Measurements from ENCODE around the gene STAP1.
"Not testable (repeated sequence)": the region's sequence is repeated elsewhere in the genome, so short reads cannot be mapped to it uniquely, and the experiment has no call there.

STAP1 gene

GRCh38 chr4:67522851-67523671, 35.5 kb upstream of the STAP1 start:
- Histone ChIP-seq H3K36me3 (replicated peaks) (peaks cover 7% of the 10 kb centered on the region), H3K4me3 (ENCODE audit: low read depth, low read length) (no peak overlapping the region), H3K27me3 (replicated peaks) (no peaks in the 10 kb centered on the region), H3K27ac (peak overlapping the region; percentile 91)
- DNase-seq, result peak; percentile 76
- in situ Hi-C loops (cut with HindIII; ENCODE audit: low pct_ligation_motif_present, low sequenced_read_pairs), result no loop called here
- TF ChIP-seq CTCF (IDR thresholded peaks at IDR 0.05; ENCODE audit: low read depth, low read length, missing control alignments), result no peak

GRCh38 chr4:67524140-67524539, 34.4 kb upstream of the STAP1 start:
- DNase-seq; H3K4me3 ChIP-seq (ENCODE audit: low read depth, low read length); in situ Hi-C loops (cut with HindIII; ENCODE audit: low pct_ligation_motif_present, low sequenced_read_pairs); H3K36me3 ChIP-seq (replicated peaks); H3K27me3 ChIP-seq (replicated peaks): not testable (repeated sequence)
- peak overlapping the region; percentile 91 for H3K27ac ChIP-seq

- no peak for DNase-seq
- in situ Hi-C loops (cut with HindIII; ENCODE audit: low pct_ligation_motif_present, low sequenced_read_pairs), result no loop called here
- H3K4me3 ChIP-seq (ENCODE audit: low read depth, low read length), result no peak overlapping the region
- H3K36me3 ChIP-seq (replicated peaks), result peaks cover 8% of the 10 kb centered on the region
- TF ChIP-seq CTCF (IDR thresholded peaks at IDR 0.05; ENCODE audit: low read depth, low read length, missing control alignments), result no peak
- H3K27ac ChIP-seq, result no peak overlapping the region
- H3K27me3 ChIP-seq (replicated peaks), result no peaks in the 10 kb centered on the region
Observed at GRCh38 chr4:67531379-67531962, 27.1 kb upstream of the STAP1 start.

- H3K27me3 ChIP-seq (replicated peaks); H3K4me3 ChIP-seq (ENCODE audit: low read depth, low read length); in situ Hi-C loops (cut with HindIII; ENCODE audit: low pct_ligation_motif_present, low sequenced_read_pairs); H3K27ac ChIP-seq: not testable (repeated sequence)
- peaks cover 10% of the 10 kb centered on the region for H3K36me3 ChIP-seq (replicated peaks)
- peak; percentile 16 for DNase-seq
Observed at GRCh38 chr4:67532397-67532796, 26.1 kb upstream of the STAP1 start.

GRCh38 chr4:67533112-67533511, 25.4 kb upstream of the STAP1 start:
- peaks cover 13% of the 10 kb centered on the region for H3K36me3 ChIP-seq (replicated peaks)

GRCh38 chr4:67535280-67535840, 23.2 kb upstream of the STAP1 start:
- Histone ChIP-seq H3K27me3 (replicated peaks) (no peaks in the 10 kb centered on the region), H3K27ac (no peak overlapping the region), H3K36me3 (replicated peaks) (peaks cover 11% of the 10 kb centered on the region), H3K4me3 (ENCODE audit: low read depth, low read length) (no peak overlapping the region)
- no peak for TF ChIP-seq CTCF (IDR thresholded peaks at IDR 0.05; ENCODE audit: low read depth, low read length, missing control alignments)
- in situ Hi-C loops (cut with HindIII; ENCODE audit: low pct_ligation_motif_present, low sequenced_read_pairs), result no loop called here
- DNase-seq, result no peak

More at GRCh38 chr4:67533112-67533511, 25.4 kb upstream of the STAP1 start:
- H3K27ac ChIP-seq, result no peak overlapping the region
- in situ Hi-C loops (cut with HindIII; ENCODE audit: low pct_ligation_motif_present, low sequenced_read_pairs), result no loop called here
- DNase-seq, result no peak
- no peak for TF ChIP-seq CTCF (IDR thresholded peaks at IDR 0.05; ENCODE audit: low read depth, low read length, missing control alignments)
- no peak overlapping the region for H3K4me3 ChIP-seq (ENCODE audit: low read depth, low read length)
- H3K27me3 ChIP-seq (replicated peaks), result no peaks in the 10 kb centered on the region
